Mammary epithelial cell (primary cell): ENCODE measurements around the gene FAT2.

Source experiments
- EZH2 ChIP-seq: IDR thresholded peaks from 2 replicates; pipeline ENCODE4 v1.6.1; 2012; ENCODE audit warnings: low read length, inconsistent platforms, borderline replicate concordance
- TF ChIP-seq, protein P1 (sequence below), 2 donors: IDR thresholded peaks in 1 of 2; conservative IDR thresholded peaks in 1 of 2; 2 replicates each; pipeline ENCODE4 v1.5.1; 2011 to 2012; ENCODE audit warnings: inconsistent platforms in 2 of 2, low read length in 2 of 2, mild to moderate bottlenecking in 2 of 2, control low read depth in 1 of 2, low read depth in 1 of 2; ENCODE audit not compliant: insufficient read depth in 1 of 2; ENCODE audit errors: extremely low read depth in 1 of 2

GRCh38 chr5:151570058-151570457, 21.1 kb downstream of the FAT2 start:
- TF ChIP-seq, protein P1, sequence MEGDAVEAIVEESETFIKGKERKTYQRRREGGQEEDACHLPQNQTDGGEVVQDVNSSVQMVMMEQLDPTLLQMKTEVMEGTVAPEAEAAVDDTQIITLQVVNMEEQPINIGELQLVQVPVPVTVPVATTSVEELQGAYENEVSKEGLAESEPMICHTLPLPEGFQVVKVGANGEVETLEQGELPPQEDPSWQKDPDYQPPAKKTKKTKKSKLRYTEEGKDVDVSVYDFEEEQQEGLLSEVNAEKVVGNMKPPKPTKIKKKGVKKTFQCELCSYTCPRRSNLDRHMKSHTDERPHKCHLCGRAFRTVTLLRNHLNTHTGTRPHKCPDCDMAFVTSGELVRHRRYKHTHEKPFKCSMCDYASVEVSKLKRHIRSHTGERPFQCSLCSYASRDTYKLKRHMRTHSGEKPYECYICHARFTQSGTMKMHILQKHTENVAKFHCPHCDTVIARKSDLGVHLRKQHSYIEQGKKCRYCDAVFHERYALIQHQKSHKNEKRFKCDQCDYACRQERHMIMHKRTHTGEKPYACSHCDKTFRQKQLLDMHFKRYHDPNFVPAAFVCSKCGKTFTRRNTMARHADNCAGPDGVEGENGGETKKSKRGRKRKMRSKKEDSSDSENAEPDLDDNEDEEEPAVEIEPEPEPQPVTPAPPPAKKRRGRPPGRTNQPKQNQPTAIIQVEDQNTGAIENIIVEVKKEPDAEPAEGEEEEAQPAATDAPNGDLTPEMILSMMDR (conservative IDR thresholded peaks at IDR 0.05 in 1 of 2, IDR thresholded peaks at IDR 0.05 in 1 of 2; ENCODE audit: extremely low read depth in 1 of 2, insufficient read depth in 1 of 2, low read depth in 1 of 2, low read length in 2 of 2) = no peak
- no peak for TF ChIP-seq EZH2
